ENCODE data around the gene FOXJ3.

GRCh38 chr1:42179275-42179674 lies 155.8 kb downstream of the FOXJ3 start:
- TF ChIP-seq CTCF (IDR thresholded peaks at IDR 0.05; ENCODE audit: low read depth, low read length, poor library complexity, severe bottlenecking), result no peak
- no peak for TF ChIP-seq EZH2phosphoT487 (IDR thresholded peaks at IDR 0.05; ENCODE audit: borderline replicate concordance, low read length)

Measured in DOHH2 (cell line).